H1 (cell line): ENCODE measurements around the gene PODN. TPM values are rescaled to one million over a fixed set of nuclear protein-coding genes. Genes with fewer than 3 reads are reported as not detected.

Experiments
- EGR1 ChIP-seq: IDR thresholded peaks from 2 replicates; pipeline ENCODE4 v1.6.1; 2011; ENCODE audit warnings: low read depth, low read length, borderline replicate concordance
- MAFK ChIP-seq: IDR thresholded peaks from 2 replicates; pipeline ENCODE4 v1.6.1; 2012; ENCODE audit warnings: low read depth, mild to moderate bottlenecking, improper control_type of control experiment, low read length
- SP4 ChIP-seq: IDR thresholded peaks from 2 replicates; pipeline ENCODE4 v1.6.1; 2012; ENCODE audit warnings: low read length, inconsistent platforms
- polyA plus RNA-seq, 7 experiments: library from polyadenylated mRNA; depleted of rRNA in 3 of 7; stranded (reverse) in 5 of 7; unstranded in 2 of 7; fragments of >200 nt in 5 of 7; fragments of 200-250 nt in 2 of 7; gene quantifications; 1 replicate in 5 of 7; 2 replicates in 1 of 7; 4 replicates in 1 of 7; pipeline versions ENCODE4 v1.2.1 to v1.2.3, GENCODE V29; 2011 to 2013; ENCODE audit warnings: missing spikeins in 2 of 7, mixed read lengths in 2 of 7
- total RNA-seq: library from RNA; stranded (reverse); fragmentation: NEBNext Ultra II Directional; extraction: Animal tissue kit (Norgen Biotek cat#: 25700); gene quantifications from 2 replicates; pipeline ENCODE4 v1.2.1, GENCODE V29; 2021

The PODN gene
- total and polyA plus RNA-seq, 2 of the 8 experiments (the other 6 are each of a cell fraction or from before 2014, with no cell fraction given), result 0.11 to 0.17 TPM

- TF ChIP-seq EGR1 (no peak), SP4 (no peak), MAFK (no peak)
Measured at GRCh38 chr1:53050310-53050709, 11.7 kb upstream of the PODN start (continued).
